NOMO-1 treated with dmso at 0.1 percent for 144 hours (cell line): ENCODE data around the gene HIPK4.

Experiments used
- DNase-seq: peaks from one replicate; lab custom pipeline; 2025; ENCODE audit not compliant: unreplicated experiment; lab: John Stamatoyannopoulos, UW

Gene HIPK4

DNA sequence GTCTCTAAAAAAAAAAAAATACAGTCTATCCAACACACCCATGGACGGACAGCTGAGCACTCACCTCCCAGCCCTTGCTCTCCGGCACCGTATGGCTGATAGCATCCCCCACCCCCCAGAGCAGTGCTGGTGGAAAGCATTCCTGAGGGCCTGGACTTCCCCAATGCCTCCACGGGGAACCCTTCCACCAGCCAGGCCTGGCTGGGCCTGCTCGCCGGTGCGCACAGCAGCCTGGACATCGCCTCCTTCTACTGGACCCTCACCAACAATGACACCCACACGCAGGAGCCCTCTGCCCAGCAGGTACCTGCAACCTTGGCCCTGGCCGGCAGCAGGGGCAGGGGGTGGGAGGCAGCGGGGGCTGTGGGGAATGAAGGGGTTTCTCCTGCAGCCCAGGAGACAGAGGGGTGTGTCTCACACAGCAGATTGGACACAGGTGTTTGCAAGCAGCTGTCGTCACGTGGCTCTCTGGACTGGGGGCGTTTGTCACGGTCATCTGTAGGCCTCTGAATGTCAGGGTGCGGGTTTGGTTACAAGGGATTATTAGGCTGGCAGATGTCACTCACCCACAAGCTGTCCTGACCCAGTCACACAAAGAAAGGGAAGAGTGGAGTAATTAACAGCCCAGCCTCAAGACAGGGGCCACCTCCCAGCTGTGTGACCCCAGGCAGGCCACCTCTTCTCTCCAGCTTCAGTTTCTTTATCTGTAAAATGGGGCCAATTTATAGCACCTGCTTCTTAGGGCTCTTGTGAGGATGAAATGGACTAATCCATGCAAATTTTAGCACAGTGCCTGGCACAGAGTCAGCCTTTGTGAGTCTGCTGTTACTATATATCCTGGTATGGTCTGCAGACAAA, 22.2 kb downstream of the HIPK4 start:
- DNase-seq, result no peak

- no peak for DNase-seq
Measured at GRCh38 chr19:40366697-40367561, 23.1 kb downstream of the HIPK4 start.

DNA sequence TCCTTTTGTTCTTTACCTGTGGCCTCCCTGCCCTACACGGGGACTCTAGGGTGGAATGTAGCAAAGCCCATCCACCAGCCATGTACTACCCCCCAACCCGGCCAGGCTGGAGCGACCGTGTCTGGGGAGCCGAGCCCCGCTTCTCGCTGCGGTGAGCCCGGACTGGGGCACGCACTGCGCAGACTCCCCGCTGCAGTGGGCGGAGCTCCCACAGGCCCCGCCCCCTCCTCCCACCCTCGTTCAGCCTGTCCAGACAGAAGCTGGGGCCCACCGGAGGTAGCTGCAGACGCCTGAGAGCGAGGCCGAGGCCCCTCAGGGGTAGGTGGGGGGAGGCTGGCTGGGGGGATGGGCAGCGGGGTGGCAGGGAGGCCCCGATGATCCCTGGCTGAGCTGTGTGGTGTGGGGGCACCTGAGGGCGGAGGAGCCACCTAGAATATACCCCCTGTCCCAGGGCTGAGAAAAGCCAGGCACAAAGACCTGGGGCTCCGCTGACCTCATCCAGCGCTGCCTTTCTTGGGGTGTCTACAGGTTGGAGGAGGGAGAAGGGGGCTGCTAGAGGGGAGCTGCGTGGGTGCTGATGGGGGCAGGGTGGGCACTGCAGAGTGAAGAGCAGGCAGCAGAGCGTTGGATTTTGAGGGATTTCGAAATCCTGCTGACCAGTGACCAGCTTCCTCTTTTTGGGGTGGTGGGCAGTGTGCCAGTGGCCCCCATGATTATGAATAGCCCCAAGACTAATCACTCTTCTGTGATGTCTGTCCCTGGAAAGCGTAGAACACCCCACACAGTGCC, 24.2 kb downstream of the HIPK4 start:
- DNase-seq, result peak; percentile 56

- DNase-seq, result no peak
Measured at GRCh38 chr19:40365010-40365409, 25.0 kb downstream of the HIPK4 start.

DNA sequence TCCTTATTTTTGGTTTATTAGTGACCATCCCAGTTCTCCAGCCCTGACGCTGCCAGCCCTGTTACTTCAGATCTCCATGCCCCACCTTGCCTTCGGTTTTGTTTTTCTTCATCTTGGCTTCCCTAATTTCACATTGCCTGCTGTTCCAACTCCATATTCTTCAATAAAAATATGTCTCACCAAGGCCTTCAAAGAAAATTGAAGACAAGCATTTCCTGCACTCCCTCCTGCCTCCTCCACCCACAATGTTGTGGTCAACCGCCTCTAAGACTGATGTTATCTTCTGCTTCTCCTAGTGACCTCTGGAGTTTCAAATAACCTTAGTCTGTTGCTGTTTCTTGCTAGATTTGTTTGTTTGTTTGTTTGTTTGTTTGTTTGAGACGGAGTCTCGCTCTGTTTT, 26.9 kb downstream of the HIPK4 start:
- DNase-seq, result peak; percentile 71

DNA sequence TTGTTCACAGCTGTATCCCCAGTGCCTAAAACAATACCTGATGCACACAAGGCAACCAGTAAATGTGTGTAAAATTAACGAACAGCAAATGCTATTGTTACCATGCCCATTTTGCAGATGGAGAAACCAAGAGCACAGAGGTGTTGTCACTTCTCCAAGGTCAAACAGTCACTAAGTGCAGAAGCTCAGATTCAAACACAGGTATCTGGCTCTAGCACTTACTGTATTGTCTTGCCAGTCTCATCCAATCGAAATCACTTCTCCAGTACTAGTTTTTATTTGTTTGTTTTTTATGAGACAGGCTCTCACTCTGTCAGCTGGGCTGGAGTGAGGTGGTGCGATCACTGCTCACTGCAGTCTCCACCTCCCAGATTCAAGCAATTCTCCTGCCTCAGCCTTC, 27.8 kb downstream of the HIPK4 start:
- DNase-seq, result no peak

- DNase-seq, result no peak
Measured at GRCh38 chr19:40360708-40361241, 29.2 kb downstream of the HIPK4 start.

DNA sequence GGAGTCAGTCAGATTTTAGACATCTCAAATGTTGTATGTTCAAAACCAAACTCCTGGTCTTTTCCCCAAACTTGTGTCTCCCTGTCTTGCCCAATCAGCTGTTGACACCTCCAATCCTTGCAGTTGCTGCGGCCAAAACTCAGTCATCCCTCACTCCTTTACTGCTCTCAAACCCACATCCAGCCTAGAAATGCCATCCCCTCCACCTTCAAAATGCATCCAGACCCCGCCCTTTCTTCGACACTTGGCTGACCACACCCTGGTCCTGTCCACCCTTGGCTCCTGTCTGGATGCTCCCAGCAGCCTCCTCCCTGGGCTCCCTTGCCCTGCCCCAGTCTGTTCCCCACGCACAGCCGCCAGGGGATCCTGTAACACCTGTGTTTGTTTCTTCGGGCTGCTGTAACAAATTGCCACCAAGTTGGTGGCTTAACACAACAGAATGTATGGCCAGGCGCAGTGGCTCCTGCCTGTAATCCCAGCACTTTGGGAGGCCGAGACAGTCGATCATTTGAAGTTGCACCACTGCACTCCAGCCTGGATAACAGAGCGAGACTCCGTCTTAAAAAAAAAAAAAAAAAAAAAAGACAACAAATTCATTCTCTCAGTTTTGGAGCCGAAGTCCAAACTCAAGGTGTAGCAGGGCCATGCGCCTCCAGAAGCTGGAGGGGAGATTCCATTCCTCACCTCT, 29.8 kb downstream of the HIPK4 start:
- no peak for DNase-seq

DNA sequence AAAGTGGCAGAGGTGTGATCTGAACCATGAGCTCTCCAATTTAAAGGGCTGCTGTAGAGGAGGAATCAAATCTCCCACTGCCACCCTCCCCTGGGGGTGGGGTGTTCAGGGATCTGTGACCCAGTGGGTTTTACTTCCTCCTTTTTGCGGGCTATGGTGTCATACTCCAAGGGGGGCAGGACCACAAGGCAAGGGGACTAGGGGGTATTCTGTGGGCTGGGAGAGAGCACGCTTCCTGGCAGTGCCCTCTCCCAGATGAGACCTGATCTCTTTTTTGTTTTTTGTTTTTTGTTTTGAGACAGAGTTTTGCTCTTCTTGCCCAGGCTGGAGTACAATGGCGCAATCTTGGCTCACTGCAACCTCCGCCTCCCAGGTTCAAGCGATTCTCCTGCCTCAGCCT, 31.2 kb downstream of the HIPK4 start:
- DNase-seq, result peak; percentile 74

DNA sequence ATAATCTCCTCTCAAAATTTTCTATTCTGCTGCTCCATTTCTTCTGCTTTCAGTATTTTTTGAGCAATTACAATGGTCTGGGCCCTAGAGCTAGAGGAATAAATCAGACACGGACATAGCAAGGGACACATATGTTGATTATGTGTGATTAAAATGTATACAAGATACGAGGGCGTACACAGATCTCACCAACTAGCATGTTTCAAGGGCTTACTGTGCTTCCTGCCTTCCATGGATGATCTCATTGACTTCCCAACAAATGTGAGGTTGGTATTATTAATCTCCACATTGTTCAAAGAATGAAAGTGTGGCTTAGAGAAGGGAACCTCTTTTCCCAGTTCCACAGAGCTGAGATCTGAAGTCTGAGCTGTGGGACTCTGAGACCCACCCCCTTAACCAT, 32.3 kb downstream of the HIPK4 start:
- no peak for DNase-seq

DNA sequence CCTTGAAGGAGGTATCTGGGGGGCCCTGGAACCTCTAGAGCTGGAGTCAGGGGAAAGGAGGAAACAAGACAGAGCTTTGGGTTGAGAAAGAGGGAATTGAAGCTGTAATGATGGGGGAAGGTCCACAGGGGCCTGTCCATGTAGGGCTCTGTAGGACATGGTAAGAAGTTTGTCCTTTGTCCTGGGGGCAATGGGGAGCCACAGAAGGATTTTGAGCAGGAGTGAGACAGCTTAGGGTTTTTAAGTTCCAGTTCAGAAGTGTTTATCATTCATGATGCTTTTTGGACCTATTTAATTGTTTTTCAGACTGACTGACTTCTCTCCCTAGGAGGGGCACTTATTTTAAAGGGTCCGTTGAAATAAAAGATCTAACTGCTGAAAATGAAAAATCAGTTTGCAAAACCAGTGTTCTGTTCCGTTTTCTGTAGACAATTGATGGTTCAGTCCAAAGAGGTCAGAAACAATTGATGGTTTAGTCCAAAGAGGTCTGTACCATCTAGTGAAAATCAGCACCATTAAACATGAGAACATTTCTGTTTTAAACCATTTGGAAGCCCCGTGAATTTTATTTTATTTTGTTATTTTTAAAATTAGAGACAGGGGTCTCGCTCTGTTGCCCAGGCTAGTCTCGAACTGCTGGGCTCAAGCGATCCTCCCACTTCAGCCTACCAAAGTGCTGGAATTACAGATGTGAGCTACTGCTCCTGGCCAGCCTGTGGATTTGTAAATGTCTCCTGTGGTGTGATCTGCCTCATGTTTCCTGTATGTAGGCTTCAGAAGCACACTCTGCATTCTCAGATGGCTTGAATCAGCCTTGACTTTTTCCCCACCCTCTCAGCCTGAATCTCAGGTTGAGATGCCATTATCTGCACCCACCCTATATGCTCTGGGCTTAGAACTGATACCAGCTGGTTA, 33.0 kb downstream of the HIPK4 start:
- DNase-seq, result no peak

GRCh38 chr19:40355975-40356680, 33.9 kb downstream of the HIPK4 start:
- no peak for DNase-seq

GRCh38 chr19:40348961-40349507, 40.9 kb downstream of the HIPK4 start:
- DNase-seq, result no peak

GRCh38 chr19:40348125-40348913, 41.7 kb downstream of the HIPK4 start, which contains the start of the genes C19orf47 and PLD3:
TSS of gene C19orf47 (minus strand) at chr19:40348397. CDS start at chr19:40341857, 6,540 bp downstream.
TSS of gene PLD3 (plus strand) at chr19:40348695. CDS start at chr19:40366484, 17,789 bp downstream.
- peak; percentile 97 for DNase-seq

DNA sequence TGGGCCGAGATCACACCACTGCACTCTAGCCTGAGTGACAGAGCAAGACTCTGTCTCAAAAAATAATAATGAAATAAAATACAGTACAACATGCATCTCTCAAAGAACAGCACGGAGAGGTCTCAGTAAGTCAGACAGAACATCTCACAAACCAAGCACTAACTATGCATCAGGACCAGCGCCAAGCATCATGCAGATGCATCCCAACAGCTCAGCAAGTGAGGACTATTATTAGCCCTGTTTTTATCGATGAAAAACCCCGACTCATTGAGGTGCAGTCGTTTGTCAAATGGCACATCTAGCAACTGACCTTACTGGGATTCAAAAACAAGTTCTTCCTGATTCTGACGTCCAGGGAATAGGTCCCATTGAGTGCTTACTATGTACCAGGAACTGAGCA, 45.6 kb downstream of the HIPK4 start:
- no peak for DNase-seq

DNA sequence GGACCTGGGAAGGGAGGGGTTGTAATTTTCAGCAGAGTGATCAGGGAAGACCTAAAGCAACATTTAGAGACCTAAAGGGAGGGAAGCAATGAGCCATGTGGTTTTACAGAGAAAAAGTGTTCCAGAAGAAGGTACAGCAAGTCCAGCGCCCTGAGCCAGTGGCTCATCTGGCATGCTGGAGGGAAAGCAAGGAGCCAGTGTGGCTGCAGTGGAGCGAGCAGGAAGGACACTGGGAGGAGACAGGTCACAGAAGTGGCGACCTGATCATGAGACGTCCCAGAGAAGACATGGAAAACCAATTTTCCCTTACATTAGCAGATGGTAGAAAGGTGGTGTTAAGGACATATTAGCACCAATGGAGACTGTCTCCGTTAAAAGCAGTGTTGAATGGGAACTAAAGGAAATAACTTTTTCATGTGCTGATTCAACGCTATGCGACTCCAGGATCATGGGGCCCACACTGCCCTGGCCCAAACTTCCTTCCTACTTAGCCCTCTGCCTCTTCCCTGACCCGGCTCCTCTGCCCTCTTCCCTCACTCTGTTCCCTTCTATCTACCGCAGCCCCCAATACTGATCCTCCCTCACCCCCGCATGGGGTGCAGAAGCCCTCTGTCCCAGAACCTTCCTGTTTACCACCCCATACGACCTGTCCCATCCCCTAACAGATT, 47.2 kb downstream of the HIPK4 start:
- no peak for DNase-seq
